Measurements from ENCODE around the gene METTL6. TPM values are rescaled to one million over a fixed set of nuclear protein-coding genes. Genes with fewer than 3 reads are reported as not detected.

The METTL6 gene
- total and polyA plus RNA-seq, 2 of the 4 experiments (the other 2 are of a cell fraction), result 15.4 to 21.5 TPM

DNA sequence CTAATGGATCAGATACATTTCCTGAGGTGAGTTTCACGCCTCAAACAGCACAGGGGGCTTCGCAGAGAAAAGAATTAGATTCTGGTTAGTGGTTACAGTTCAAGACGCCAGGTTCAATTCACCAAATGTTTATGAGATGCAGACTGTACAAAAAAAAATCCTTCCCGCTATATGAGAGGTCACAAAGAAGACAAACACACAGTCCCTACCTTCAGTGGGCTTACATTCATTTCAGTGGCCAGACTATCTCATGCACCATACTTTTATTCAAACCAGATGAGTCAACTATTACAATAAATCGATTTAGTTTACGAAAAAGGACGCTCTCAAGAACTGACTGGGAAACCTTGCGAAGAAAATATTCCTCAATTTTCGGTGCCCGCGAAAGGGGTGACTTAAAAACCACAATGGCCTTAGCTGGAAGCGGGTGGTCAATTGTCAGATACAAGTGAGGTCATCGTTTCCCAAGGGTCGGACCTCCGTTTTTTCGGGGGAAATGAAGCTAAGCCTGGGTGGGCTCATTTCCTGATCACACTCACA is 695 bp downstream of the METTL6 start:
- peaks cover 11% of the 10 kb centered on the region for H3K9me1 ChIP-seq (ENCODE audit: insufficient read depth, low read length)
- no peak overlapping the region for H2BK20ac ChIP-seq (ENCODE audit: low read depth, low read length)
- in situ Hi-C loops (cut with MboI; ENCODE audit: low sequenced_read_pairs), result no loop called here
- POLR2A ChIA-PET (ENCODE audit: unreplicated experiment), result no interaction called here
- peaks cover 16% of the 10 kb centered on the region for H3K36me3 ChIP-seq (ENCODE audit: control insufficient read depth, insufficient read depth, low read length)
- H3K4me2 ChIP-seq (ENCODE audit: low read depth, low read length), result peak overlapping the region; percentile 88
- H2AFZ ChIP-seq (replicated peaks; ENCODE audit: low read length, poor library complexity), result peak overlapping the region; percentile 98
- no peaks in the 10 kb centered on the region for H3K27me3 ChIP-seq (ENCODE audit: control insufficient read depth, insufficient read depth, low read length)
- intact Hi-C loops (cut with micrococcal nuclease), result loop anchor here (5.0 kb wide), 2 partner anchors 204 to 386 kb away; no protein-coding TSS in a partner anchor
- H2BK5ac ChIP-seq (ENCODE audit: low read depth, low read length, poor library complexity, severe bottlenecking), result peak overlapping the region; percentile 71
- H3K79me1 ChIP-seq (ENCODE audit: low read depth in 1 of 2, low read length in 2 of 2), result peaks cover 34 to 60% of the 10 kb centered on the region in 2 experiments
- peak overlapping the region; percentile 91 for H3K14ac ChIP-seq (replicated peaks; ENCODE audit: low read depth, low read length)
- CTCF ChIA-PET, result no interaction called here
- peaks cover 1% of the 10 kb centered on the region; the same call in 1 of the 2 replicates for H3K4me1 ChIP-seq (ENCODE audit: control insufficient read depth, insufficient read depth, low read length)
- TSS peak; percentile 48 for BruUV-seq (replicated peaks)
- peak overlapping the region; percentile 92 for H3K4me3 ChIP-seq (ENCODE audit: insufficient read depth, low read depth, low read length)
- H4K20me1 ChIP-seq (ENCODE audit: insufficient read depth, low read length), result peaks cover 16% of the 10 kb centered on the region
- ATAC-seq (ENCODE audit: low read depth), result no peak
- peak overlapping the region; percentile 61; the same call in 1 of the 2 replicates for H4K91ac ChIP-seq (ENCODE audit: insufficient read depth, low read depth, low read length)
- H3K56ac ChIP-seq (ENCODE audit: extremely low read depth, insufficient read depth, low read length), result peak overlapping the region; percentile 72; the same call in 1 of the 2 replicates
- H4K5ac ChIP-seq (ENCODE audit: low read depth, low read length), result peak overlapping the region; percentile 88
- peak overlapping the region; percentile 96 for H3K4ac ChIP-seq (ENCODE audit: low read depth, low read length)
- H2AK9ac ChIP-seq (replicated peaks; ENCODE audit: low read depth, low read length, poor library complexity), result peak overlapping the region; percentile 90
- H2BK120ac ChIP-seq (ENCODE audit: low read depth, low read length), result no peak overlapping the region
- H3K23ac ChIP-seq (ENCODE audit: low read depth, low read length), result peak overlapping the region; percentile 87
- H3K18ac ChIP-seq (ENCODE audit: low read depth, low read length), result no peak overlapping the region
- H3K27ac ChIP-seq (ENCODE audit: insufficient read depth, low read length), result peak overlapping the region; percentile 93
- WGBS, 2 experiments (ENCODE audit: extremely low coverage in 2 of 2, insufficient read length in 1 of 2), result 25% methylated on average over 3 of the region's 16 CpGs; no CpG with 5 or more reads in 1 of the 2 experiments
- H4K8ac ChIP-seq (ENCODE audit: low read depth in 2 of 2, low read length in 2 of 2), result peak overlapping the region; percentile 90 to 96
- H3K9me3 ChIP-seq (ENCODE audit: control insufficient read depth, insufficient read depth, low read length), result no peaks in the 10 kb centered on the region
- TF ChIP-seq MAFK (IDR thresholded peaks at IDR 0.05; ENCODE audit: low read depth, low read length) (no peak), RFX5 (IDR thresholded peaks at IDR 0.05; ENCODE audit: low read depth, low read length) (no peak), MXI1 (IDR thresholded peaks at IDR 0.05; ENCODE audit: borderline replicate concordance, low read depth, low read length) (no peak), FOS (IDR thresholded peaks at IDR 0.05; ENCODE audit: low read depth, low read length) (no peak), MAZ (IDR thresholded peaks at IDR 0.05; ENCODE audit: borderline replicate concordance, low read depth, low read length) (no peak), BHLHE40 (IDR thresholded peaks at IDR 0.05; ENCODE audit: low read depth, low read length) (no peak), RCOR1 (IDR thresholded peaks at IDR 0.05; ENCODE audit: insufficient replicate concordance, low read length) (no peak), CEBPB (IDR thresholded peaks at IDR 0.05; ENCODE audit: low read depth, low read length) (no peak), RAD21 (IDR thresholded peaks at IDR 0.05; ENCODE audit: low read length) (no peak), SMC3 (IDR thresholded peaks at IDR 0.05; ENCODE audit: low read depth, low read length) (no peak), NFE2L2 (IDR thresholded peaks at IDR 0.05; ENCODE audit: low read depth, low read length) (no peak), CHD1 (IDR thresholded peaks at IDR 0.05; ENCODE audit: low read depth, low read length) (no peak), POLR2A (IDR thresholded peaks at IDR 0.05; ENCODE audit: low read depth, low read length) (no peak)
- TF ChIP-seq, protein P1, sequence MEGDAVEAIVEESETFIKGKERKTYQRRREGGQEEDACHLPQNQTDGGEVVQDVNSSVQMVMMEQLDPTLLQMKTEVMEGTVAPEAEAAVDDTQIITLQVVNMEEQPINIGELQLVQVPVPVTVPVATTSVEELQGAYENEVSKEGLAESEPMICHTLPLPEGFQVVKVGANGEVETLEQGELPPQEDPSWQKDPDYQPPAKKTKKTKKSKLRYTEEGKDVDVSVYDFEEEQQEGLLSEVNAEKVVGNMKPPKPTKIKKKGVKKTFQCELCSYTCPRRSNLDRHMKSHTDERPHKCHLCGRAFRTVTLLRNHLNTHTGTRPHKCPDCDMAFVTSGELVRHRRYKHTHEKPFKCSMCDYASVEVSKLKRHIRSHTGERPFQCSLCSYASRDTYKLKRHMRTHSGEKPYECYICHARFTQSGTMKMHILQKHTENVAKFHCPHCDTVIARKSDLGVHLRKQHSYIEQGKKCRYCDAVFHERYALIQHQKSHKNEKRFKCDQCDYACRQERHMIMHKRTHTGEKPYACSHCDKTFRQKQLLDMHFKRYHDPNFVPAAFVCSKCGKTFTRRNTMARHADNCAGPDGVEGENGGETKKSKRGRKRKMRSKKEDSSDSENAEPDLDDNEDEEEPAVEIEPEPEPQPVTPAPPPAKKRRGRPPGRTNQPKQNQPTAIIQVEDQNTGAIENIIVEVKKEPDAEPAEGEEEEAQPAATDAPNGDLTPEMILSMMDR (conservative IDR thresholded peaks at IDR 0.05; ENCODE audit: low read depth, low read length), result no peak
- TF ChIP-seq, protein P2, sequence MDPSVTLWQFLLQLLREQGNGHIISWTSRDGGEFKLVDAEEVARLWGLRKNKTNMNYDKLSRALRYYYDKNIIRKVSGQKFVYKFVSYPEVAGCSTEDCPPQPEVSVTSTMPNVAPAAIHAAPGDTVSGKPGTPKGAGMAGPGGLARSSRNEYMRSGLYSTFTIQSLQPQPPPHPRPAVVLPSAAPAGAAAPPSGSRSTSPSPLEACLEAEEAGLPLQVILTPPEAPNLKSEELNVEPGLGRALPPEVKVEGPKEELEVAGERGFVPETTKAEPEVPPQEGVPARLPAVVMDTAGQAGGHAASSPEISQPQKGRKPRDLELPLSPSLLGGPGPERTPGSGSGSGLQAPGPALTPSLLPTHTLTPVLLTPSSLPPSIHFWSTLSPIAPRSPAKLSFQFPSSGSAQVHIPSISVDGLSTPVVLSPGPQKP (IDR thresholded peaks at IDR 0.05; ENCODE audit: borderline replicate concordance, low read depth, low read length), result no peak
- TF ChIP-seq, protein P3, sequence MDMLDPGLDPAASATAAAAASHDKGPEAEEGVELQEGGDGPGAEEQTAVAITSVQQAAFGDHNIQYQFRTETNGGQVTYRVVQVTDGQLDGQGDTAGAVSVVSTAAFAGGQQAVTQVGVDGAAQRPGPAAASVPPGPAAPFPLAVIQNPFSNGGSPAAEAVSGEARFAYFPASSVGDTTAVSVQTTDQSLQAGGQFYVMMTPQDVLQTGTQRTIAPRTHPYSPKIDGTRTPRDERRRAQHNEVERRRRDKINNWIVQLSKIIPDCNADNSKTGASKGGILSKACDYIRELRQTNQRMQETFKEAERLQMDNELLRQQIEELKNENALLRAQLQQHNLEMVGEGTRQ (IDR thresholded peaks at IDR 0.05; ENCODE audit: low read depth, low read length), result no peak
- peak overlapping the region; percentile 83; the same call in 1 of the 2 replicates for H2AK5ac ChIP-seq (ENCODE audit: low read depth, low read length)
- H2BK15ac ChIP-seq (ENCODE audit: low read depth, low read length), result no peak overlapping the region
- no peak for DNase-seq
- dilution Hi-C loops (cut with HindIII; ENCODE audit: low sequenced_read_pairs, unreplicated experiment), result no loop called here
- peak overlapping the region; percentile 96 for H3K9ac ChIP-seq (ENCODE audit: low read depth, low read length)
